Activated B cell treated with CpG ODN at 0.5 μM for 24 hours (primary cell): Measurements from ENCODE around the gene GVQW3. TPM values are rescaled to one million over a fixed set of nuclear protein-coding genes. Genes with fewer than 3 reads are reported as not detected.
A peak's percentile ranks its signal among the peaks of the same experiment; 100 is the strongest.

Experiments
- ATAC-seq: fragments of 200-7000 bp; cut with Tn5 transposase; one replicate; pipeline ENCODE4 v1.10.0; 2021; ENCODE audit warnings: low read depth, mild to moderate bottlenecking, moderate library complexity
- CTCF ChIA-PET: fragments of 350-600 bp; sonication (Branson Sonifier 250); formaldehyde crosslinking; loops from one replicate; lab custom pipeline; 2021; ENCODE audit warnings: antibody characterized with exemption; lab: Charles Lee
- POLR2A ChIA-PET: fragments of 350-600 bp; sonication (Branson Sonifier 250); formaldehyde crosslinking; loops from one replicate; lab custom pipeline; 2021; ENCODE audit warnings: antibody characterized with exemption; lab: Charles Lee
- DNase-seq: peaks from one replicate; pipeline ENCODE4 v3.0.0; 2022
- H3K27ac Mint-ChIP-seq: one replicate; pipeline ENCODE4 v1.8.0; 2020; ENCODE audit warnings: mixed read lengths
- H3K27me3 Mint-ChIP-seq: one replicate; pipeline ENCODE4 v1.8.0; 2021; ENCODE audit warnings: mixed read lengths
- H3K36me3 Mint-ChIP-seq: one replicate; pipeline ENCODE4 v1.8.0; 2021; ENCODE audit warnings: low read depth, mixed read lengths
- H3K4me1 Mint-ChIP-seq: one replicate; pipeline ENCODE4 v1.8.0; 2021; ENCODE audit warnings: mixed read lengths
- H3K4me3 Mint-ChIP-seq: one replicate; pipeline ENCODE4 v1.8.0; 2020; ENCODE audit warnings: mild to moderate bottlenecking, mixed read lengths
- H3K9me3 Mint-ChIP-seq: one replicate; pipeline ENCODE4 v1.8.0; 2020; ENCODE audit warnings: mixed read lengths
- CTCF ChIP-seq: fragments of 200-600 bp; IDR thresholded peaks from one replicate; pipeline ENCODE4 v1.8.0; 2022; ENCODE audit warnings: antibody characterized with exemption, mild to moderate bottlenecking
- intact Hi-C: fragments of 100-400 bp; cut with micrococcal nuclease; formaldehyde crosslinking; loops from one replicate; pipeline ENCODE4 v1.15.1; 2024
- total RNA-seq: library from RNA; stranded (reverse); gene quantifications from 2 replicates; pipeline ENCODE4 v1.2.3, GENCODE V29; 2022

GVQW3 gene
- total RNA-seq: 2.6 and 3.0 TPM in 2 replicates

GRCh38 chr11:76380977-76381719 lies at the start of gene GVQW3, which contains the start of gene THAP12:
GVQW3 (plus strand) TSS chr11:76381323; CDS start chr11:76381829, 506 bp downstream.
THAP12 (minus strand) TSS chr11:76381132; CDS start chr11:76380836, 296 bp downstream.
- H3K4me3 Mint-ChIP-seq: peak within 1 kb of the TSS; percentile 94
- POLR2A ChIA-PET: no interaction called here
- H3K27ac Mint-ChIP-seq: peak within 1 kb of the TSS; percentile 88
- peaks cover 7% of the 10 kb centered on the region for H3K36me3 Mint-ChIP-seq
- DNase-seq: peak; percentile 97
- H3K9me3 Mint-ChIP-seq: no peaks in the 10 kb centered on the region
- H3K4me1 Mint-ChIP-seq: peaks cover 63% of the 10 kb centered on the region
- peak; percentile 87 for ATAC-seq
- no peaks in the 10 kb centered on the region for H3K27me3 Mint-ChIP-seq
- intact Hi-C loops: loop anchor here (1.0 to 5.0 kb wide), 6 partner anchors 63 to 567 kb away; no protein-coding TSS in a partner anchor
- CTCF ChIA-PET: no interaction called here
- TF ChIP-seq CTCF: no peak

DNA sequence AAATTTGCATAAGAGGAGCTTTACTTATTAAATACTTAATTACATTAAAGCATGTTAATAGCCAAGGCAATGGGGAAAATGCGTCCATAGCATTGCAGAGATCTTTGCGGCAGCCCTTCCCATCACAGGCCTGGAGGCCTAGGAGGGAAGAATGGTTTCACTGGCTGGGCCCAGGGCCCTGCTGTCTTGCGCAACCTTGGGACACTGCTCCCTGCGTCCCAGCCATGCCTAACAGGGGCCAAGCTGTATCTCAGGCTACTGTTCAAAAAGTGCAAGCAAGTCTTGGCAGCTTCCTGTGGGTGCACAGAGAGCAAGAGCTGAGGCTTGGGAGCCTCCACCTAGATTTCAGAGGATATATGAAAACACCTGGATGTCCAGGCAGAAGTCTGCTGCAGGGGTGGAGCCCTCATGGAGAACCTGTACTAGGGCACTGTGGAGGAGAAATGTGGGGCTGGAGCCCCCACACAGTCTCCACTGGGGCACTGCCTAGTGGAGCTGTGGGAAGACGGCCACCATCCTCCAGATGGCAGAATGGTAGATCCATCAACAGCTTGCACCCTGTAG lies 46.2 kb upstream of the GVQW3 start:
- H3K4me1 Mint-ChIP-seq: peaks cover 7% of the 10 kb centered on the region
- TF ChIP-seq CTCF: no peak

GRCh38 chr11:76335842-76336241 lies 45.3 kb upstream of the GVQW3 start:
- no peak overlapping the region for H3K4me3 Mint-ChIP-seq
- ChIA-PET CTCF (no interaction called here), POLR2A (no interaction called here)
- intact Hi-C loops: no loop called here
- H3K4me1 Mint-ChIP-seq: peaks cover 7% of the 10 kb centered on the region
- H3K27me3 Mint-ChIP-seq: no peaks in the 10 kb centered on the region
- H3K36me3 Mint-ChIP-seq: peaks cover 2% of the 10 kb centered on the region
- peaks cover 22% of the 10 kb centered on the region for H3K9me3 Mint-ChIP-seq
- no peak for TF ChIP-seq CTCF
- DNase-seq: no peak
- no peak for ATAC-seq
- H3K27ac Mint-ChIP-seq: no peak overlapping the region

More for the DNA sequence above, 46.2 kb upstream of the GVQW3 start:
- Mint-ChIP-seq H3K36me3 (peaks cover 2% of the 10 kb centered on the region), H3K9me3 (peaks cover 22% of the 10 kb centered on the region), H3K27ac (no peak overlapping the region), H3K27me3 (no peaks in the 10 kb centered on the region), H3K4me3 (no peak overlapping the region)
- no peak for ATAC-seq
- ChIA-PET POLR2A (no interaction called here), CTCF (no interaction called here)
- DNase-seq: no peak
- intact Hi-C loops: no loop called here

DNA sequence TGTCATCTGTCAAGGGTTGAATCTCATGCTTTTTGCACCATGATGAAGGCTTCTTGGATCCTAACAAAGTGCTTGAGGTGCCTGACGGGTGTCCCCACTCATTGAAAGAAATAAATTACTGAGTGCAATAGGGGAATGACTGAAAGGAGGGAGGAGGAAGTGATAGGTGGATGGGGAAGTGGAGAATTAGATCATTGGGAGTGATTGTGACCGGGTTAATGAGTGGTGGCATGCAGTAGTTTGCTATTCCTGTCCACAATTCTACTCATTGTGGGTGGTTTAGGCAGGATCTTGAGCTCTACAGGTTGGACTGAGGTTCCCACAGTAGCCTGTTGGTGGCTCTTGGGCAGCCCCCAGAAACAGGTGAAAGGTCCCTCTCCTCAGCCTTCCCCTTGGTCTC lies 44.5 kb upstream of the GVQW3 start:
- ATAC-seq: no peak
- Mint-ChIP-seq H3K4me3 (no peak overlapping the region), H3K27ac (no peak overlapping the region), H3K4me1 (peaks cover 7% of the 10 kb centered on the region), H3K9me3 (peaks cover 22% of the 10 kb centered on the region), H3K36me3 (peaks cover 2% of the 10 kb centered on the region), H3K27me3 (no peaks in the 10 kb centered on the region)
- intact Hi-C loops: no loop called here
- no peak for TF ChIP-seq CTCF
- POLR2A ChIA-PET: interaction anchor here (0.7 kb wide), 1 partner anchor 1078 kb away, joined by 3 read pairs; no protein-coding TSS in a partner anchor
- no peak for DNase-seq
- CTCF ChIA-PET: no interaction called here

DNA sequence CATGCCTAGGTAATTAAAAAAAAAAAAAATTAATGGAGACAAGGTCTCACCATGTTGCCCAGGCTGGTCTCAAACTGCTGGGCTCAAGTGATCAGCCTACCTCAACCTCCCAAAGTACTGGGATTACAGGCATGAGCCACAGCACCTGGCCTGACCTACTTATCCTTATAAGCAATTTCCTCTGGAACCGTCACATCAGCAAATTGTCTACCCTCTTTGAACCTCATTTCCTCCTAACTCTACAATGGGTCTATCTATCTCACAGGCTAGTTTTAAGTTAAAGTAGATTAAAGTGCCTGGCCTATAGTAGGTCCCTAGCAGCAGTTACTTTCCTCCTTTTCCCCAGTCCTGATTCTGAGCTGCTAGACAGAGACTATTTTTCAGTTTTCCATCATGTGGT lies 43.7 kb upstream of the GVQW3 start:
- Mint-ChIP-seq H3K4me3 (no peak overlapping the region), H3K27me3 (no peaks in the 10 kb centered on the region), H3K4me1 (peaks cover 7% of the 10 kb centered on the region), H3K27ac (no peak overlapping the region), H3K36me3 (peaks cover 2% of the 10 kb centered on the region), H3K9me3 (peaks cover 22% of the 10 kb centered on the region)
- POLR2A ChIA-PET: no interaction called here
- DNase-seq (no peak), ATAC-seq (no peak)
- CTCF ChIA-PET: no interaction called here
- intact Hi-C loops: no loop called here
- TF ChIP-seq CTCF: no peak
